ENCODE measurements around the gene TSPYL4. TPM values are rescaled to one million over a fixed set of nuclear protein-coding genes. Genes with fewer than 3 reads are reported as not detected.

The TSPYL4 gene
- total RNA-seq, 2 experiments from 2014 or later, result 19.2 to 19.4 TPM

DNA sequence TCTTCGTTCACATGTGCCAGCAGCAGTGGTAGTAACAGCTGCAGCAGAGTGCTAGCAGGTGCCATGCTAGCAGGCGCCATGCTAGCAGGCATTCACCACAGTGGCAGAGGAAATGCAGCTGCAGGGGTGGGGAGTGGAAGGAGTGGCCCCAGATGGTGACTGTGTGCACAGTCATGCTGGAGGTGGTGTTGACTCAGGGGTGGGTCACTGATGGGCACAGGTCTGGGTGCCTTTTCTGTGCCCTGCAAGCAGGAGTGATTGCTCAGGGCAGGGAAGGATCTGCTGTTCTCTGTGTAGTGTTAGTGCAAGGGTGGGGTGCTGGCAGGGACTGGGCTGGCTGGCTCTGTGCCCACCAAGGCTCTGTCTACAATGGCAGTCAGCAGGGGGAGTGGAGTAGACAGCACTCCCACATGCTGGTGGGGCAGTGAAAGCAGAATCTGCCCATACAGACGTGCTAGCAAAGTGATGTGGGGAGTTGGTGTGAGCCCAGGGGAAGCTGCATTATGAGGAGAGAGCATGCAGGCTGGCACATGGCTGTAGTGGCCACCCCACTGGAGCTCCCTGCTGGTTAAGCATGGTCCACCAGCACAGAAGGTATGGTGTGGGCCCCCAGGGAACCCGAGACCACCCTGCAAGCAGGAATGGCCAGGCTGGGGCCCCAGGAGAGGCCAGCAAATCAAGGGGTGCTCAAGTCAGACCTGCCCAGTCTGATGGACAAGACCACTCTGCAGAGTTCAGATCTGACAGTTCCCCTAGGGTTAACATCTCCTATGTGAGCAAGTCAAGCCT lies 11.4 kb upstream of the TSPYL4 start:
- H3K27ac Mint-ChIP-seq, result peak overlapping the region; percentile 30
- POLR2A ChIA-PET, result no interaction called here
- peaks cover 47% of the 10 kb centered on the region for H3K36me3 Mint-ChIP-seq
- peaks cover 8% of the 10 kb centered on the region for H3K4me1 Mint-ChIP-seq
- no peaks in the 10 kb centered on the region for H3K27me3 Mint-ChIP-seq
- H3K9me3 Mint-ChIP-seq, result peaks cover 14% of the 10 kb centered on the region
- DNase-seq (no peak), ATAC-seq (ENCODE audit: low read depth) (peak; percentile 26)
- no peak overlapping the region for H3K4me3 Mint-ChIP-seq

GRCh38 chr6:116263353-116263752 lies 9.5 kb upstream of the TSPYL4 start:
- ATAC-seq (ENCODE audit: low read depth) (no peak), DNase-seq (no peak)
- Mint-ChIP-seq H3K36me3 (peaks cover 49% of the 10 kb centered on the region), H3K4me3 (no peak overlapping the region), H3K27me3 (no peaks in the 10 kb centered on the region), H3K4me1 (peaks cover 4% of the 10 kb centered on the region), H3K9me3 (peaks cover 14% of the 10 kb centered on the region), H3K27ac (no peak overlapping the region)
- POLR2A ChIA-PET, result no interaction called here

GRCh38 chr6:116258520-116258919 lies 4.6 kb upstream of the TSPYL4 start:
- no peak overlapping the region for H3K27ac Mint-ChIP-seq
- POLR2A ChIA-PET, result interaction anchor here (1.1 kb wide), 1 partner anchor 22 kb away, joined by 3 read pairs; no protein-coding TSS in a partner anchor
- DNase-seq (no peak), ATAC-seq (ENCODE audit: low read depth) (no peak)
- no peaks in the 10 kb centered on the region for H3K27me3 Mint-ChIP-seq
- H3K4me3 Mint-ChIP-seq, result no peak overlapping the region
- peaks cover 27% of the 10 kb centered on the region for H3K36me3 Mint-ChIP-seq
- peaks cover 9% of the 10 kb centered on the region for H3K9me3 Mint-ChIP-seq
- peaks cover 1% of the 10 kb centered on the region for H3K4me1 Mint-ChIP-seq

DNA sequence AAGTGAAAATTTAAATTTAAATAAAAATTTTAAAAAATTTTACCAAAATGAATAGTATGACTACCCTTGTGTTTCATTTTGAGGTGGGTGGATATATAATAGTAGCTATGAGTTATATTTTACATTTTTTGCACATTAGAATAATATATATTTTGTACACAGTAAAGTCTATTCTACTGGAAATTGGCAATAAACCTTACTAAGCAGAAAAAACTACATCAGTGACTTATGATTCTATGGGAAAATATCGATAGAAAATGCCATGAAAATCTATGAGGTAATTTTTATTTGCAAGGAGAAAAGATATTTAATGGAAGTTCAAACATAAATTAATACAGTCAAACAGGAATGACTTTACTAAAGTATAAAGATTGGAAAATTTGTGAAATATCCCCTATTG lies 2.8 kb upstream of the TSPYL4 start:
- ATAC-seq (ENCODE audit: low read depth) (no peak), DNase-seq (no peak)
- peaks cover 3% of the 10 kb centered on the region for H3K9me3 Mint-ChIP-seq
- POLR2A ChIA-PET, result no interaction called here
- no peak overlapping the region for H3K4me3 Mint-ChIP-seq
- peaks cover 10% of the 10 kb centered on the region for H3K4me1 Mint-ChIP-seq
- peaks cover 20% of the 10 kb centered on the region for H3K36me3 Mint-ChIP-seq
- H3K27me3 Mint-ChIP-seq, result no peaks in the 10 kb centered on the region
- no peak overlapping the region for H3K27ac Mint-ChIP-seq

GRCh38 chr6:116255246-116255800 lies 1.4 kb upstream of the TSPYL4 start:
- Mint-ChIP-seq H3K27me3 (no peaks in the 10 kb centered on the region), H3K27ac (no peak overlapping the region)
- POLR2A ChIA-PET, result interaction anchor here (1.2 to 3.8 kb wide), 2 partner anchors 24 to 316 kb away, joined by 6 to 47 read pairs; partner anchors contain the start of genes RWDD1 and TSPYL1

DNA sequence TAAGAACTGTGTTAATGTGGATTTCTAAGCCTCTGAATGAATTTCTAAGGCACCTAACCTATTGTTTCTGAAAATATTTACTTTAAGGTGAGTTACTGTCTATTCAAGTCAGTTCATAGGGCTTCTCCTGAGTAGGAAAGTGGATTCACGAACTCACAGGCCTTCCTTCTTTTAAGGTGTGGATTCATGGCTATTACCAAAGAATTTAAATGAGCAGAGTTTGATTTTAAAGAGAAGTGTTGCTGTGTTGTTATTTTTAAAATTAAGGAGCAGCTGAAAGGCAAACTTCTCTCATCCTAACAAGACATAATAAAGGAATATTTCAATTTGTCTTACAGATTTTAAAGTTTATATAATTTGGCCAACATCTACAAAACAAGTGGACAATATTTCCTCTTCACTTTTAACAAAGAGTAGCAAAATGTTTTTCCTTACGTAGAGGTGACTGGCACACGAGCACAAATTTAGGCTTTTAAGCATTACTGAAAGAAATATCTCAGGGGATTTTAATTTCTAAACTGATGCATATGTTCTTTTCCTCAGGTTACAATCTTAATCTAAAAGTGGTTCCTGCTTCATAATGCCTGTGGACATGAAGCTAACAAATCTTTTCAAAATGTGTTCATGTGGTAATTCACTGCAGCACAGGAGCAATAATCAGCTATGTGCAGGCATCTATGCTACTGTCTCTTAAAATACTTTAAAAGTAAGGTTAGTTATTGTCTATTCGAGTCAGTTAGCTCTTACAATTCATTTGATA lies 602 bp upstream of the TSPYL4 start:
- POLR2A ChIA-PET, result interaction anchor here (1.2 to 3.8 kb wide), 3 partner anchors 25 to 317 kb away, joined by 4 to 47 read pairs (median 6); partner anchors contain the start of genes NT5DC1, RWDD1 and TSPYL1
- Mint-ChIP-seq H3K27me3 (no peaks in the 10 kb centered on the region), H3K4me1 (peaks cover 23% of the 10 kb centered on the region), H3K9me3 (no peaks in the 10 kb centered on the region), H3K27ac (no peak overlapping the region), H3K4me3 (no peak overlapping the region), H3K36me3 (peaks cover 15% of the 10 kb centered on the region)
- DNase-seq (no peak), ATAC-seq (ENCODE audit: low read depth) (peak; percentile 10)

More at GRCh38 chr6:116255246-116255800, 1.4 kb upstream of the TSPYL4 start:
- H3K9me3 Mint-ChIP-seq, result no peaks in the 10 kb centered on the region
- no peak for ATAC-seq (ENCODE audit: low read depth)
- H3K4me3 Mint-ChIP-seq, result no peak overlapping the region
- peaks cover 17% of the 10 kb centered on the region for H3K36me3 Mint-ChIP-seq
- H3K4me1 Mint-ChIP-seq, result peaks cover 21% of the 10 kb centered on the region
- no peak for DNase-seq

GRCh38 chr6:116253188-116253504 lies 729 bp downstream of the TSPYL4 start:
- Mint-ChIP-seq H3K4me3 (no peak overlapping the region), H3K27ac (no peak overlapping the region), H3K36me3 (peaks cover 14% of the 10 kb centered on the region), H3K9me3 (no peaks in the 10 kb centered on the region), H3K27me3 (no peaks in the 10 kb centered on the region), H3K4me1 (peaks cover 32% of the 10 kb centered on the region)
- POLR2A ChIA-PET, result interaction anchor here (0.7 to 3.8 kb wide), 4 partner anchors 26 to 318 kb away, joined by 3 to 47 read pairs (median 6); partner anchors contain the start of genes NT5DC1, RWDD1 and TSPYL1
- DNase-seq (no peak), ATAC-seq (ENCODE audit: low read depth) (no peak)

DNA sequence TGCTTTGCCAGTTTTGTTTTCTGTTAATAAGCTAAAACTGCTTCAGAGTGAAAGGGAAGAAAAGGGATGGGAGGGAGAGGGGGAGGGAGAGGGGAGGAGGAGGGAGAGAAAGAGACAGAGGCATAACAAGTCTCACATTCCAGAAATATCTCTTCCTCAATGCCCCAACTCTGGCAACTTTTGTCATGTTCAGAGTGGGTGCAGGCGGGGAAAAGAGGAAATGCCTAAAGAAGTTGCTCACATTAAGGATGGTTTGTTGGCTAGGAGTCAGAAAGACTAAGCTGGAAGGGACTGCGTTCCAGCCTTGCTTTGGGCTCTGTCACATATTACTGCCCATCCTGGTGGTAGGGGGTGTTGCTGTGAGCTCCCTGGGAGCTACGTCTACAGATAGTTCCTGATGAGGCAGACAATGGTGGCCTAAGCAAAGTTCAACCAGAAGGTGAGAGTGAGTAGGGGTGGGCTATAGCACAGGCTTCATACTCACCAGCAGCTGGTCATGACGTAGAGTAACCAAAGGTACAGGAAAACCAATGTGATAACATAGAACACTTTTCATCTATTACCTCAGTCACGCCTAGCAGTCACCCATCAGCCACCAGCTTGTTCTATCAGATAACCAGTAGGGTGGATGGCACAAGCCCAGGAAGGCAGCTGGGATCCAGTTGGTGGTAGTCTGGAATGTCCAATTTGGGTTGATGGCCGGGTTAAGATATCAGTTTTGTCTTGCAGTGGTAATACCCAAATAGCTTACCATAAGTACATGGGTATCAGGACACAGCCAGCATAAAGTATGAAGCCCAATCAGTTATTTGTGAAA lies 2.1 kb downstream of the TSPYL4 start:
- Mint-ChIP-seq H3K36me3 (peaks cover 14% of the 10 kb centered on the region), H3K27me3 (no peaks in the 10 kb centered on the region), H3K9me3 (no peaks in the 10 kb centered on the region), H3K4me3 (peak overlapping the region; percentile 73), H3K4me1 (peaks cover 33% of the 10 kb centered on the region), H3K27ac (peak overlapping the region; percentile 26)
- ATAC-seq (ENCODE audit: low read depth) (no peak), DNase-seq (no peak)
- POLR2A ChIA-PET, result interaction anchor here (1.4 to 3.8 kb wide), 2 partner anchors 28 to 320 kb away, joined by 8 to 47 read pairs; partner anchors contain the start of genes RWDD1 and TSPYL1

DNA sequence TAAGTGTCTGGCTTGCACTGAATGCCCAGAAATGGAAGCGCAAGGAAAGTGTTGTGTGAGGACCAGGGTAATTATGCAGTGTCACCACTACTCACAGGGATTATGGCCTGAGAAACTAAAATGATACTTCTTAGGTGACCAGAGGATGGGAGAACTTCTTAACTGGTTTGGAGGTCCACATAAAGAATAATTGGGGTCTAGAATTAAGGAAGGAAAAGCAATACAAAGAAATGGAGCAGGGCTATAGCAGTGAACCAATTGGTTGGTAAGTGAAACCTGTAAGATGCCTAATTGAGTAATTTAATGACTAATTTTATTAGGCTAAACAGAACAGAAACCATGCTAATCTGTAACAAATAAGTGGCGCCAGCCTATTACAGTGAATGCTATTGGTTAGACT lies 5.3 kb downstream of the TSPYL4 start:
- Mint-ChIP-seq H3K4me1 (peaks cover 33% of the 10 kb centered on the region), H3K4me3 (no peak overlapping the region), H3K9me3 (no peaks in the 10 kb centered on the region), H3K27ac (no peak overlapping the region), H3K36me3 (peaks cover 15% of the 10 kb centered on the region), H3K27me3 (no peaks in the 10 kb centered on the region)
- no peak for DNase-seq
- no peak for ATAC-seq (ENCODE audit: low read depth)
- POLR2A ChIA-PET, result interaction anchor here (0.6 kb wide), 1 partner anchor 18 kb away, joined by 3 read pairs; no protein-coding TSS in a partner anchor

DNA sequence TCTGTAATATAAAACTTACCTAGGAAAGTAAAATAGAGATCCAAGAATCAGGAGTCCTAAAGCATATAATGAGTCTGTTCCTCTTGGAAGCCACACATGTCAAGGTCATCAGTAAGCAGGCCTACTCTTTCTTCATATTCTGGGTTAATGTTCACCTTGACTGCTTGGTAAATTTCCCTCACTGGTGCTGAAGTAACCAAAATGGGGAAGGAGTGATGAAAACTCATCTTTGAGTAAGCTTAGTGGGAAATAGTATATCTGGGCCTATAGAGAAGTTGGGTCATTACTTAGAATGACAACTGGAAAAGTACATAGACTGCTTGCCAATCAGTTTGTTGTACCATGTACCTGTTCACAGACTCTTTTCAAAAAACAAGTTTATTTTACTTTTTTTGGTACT lies 6.6 kb downstream of the TSPYL4 start:
- no peak for DNase-seq
- Mint-ChIP-seq H3K36me3 (peaks cover 13% of the 10 kb centered on the region), H3K27ac (no peak overlapping the region), H3K27me3 (no peaks in the 10 kb centered on the region), H3K9me3 (no peaks in the 10 kb centered on the region), H3K4me1 (peaks cover 31% of the 10 kb centered on the region), H3K4me3 (no peak overlapping the region)
- no peak for ATAC-seq (ENCODE audit: low read depth)
- POLR2A ChIA-PET, result no interaction called here

- no peaks in the 10 kb centered on the region for H3K27me3 Mint-ChIP-seq
- H3K4me1 Mint-ChIP-seq, result peaks cover 20% of the 10 kb centered on the region
- peaks cover 6% of the 10 kb centered on the region for H3K36me3 Mint-ChIP-seq
- POLR2A ChIA-PET, result no interaction called here
- no peak overlapping the region for H3K4me3 Mint-ChIP-seq
- DNase-seq (no peak), ATAC-seq (ENCODE audit: low read depth) (no peak)
- H3K27ac Mint-ChIP-seq, result no peak overlapping the region
- H3K9me3 Mint-ChIP-seq, result no peaks in the 10 kb centered on the region
These were observed 7.8 kb downstream of the TSPYL4 start for GRCh38 chr6:116246089-116246488.

GRCh38 chr6:116244284-116244683 lies 9.6 kb downstream of the TSPYL4 start:
- Mint-ChIP-seq H3K4me1 (peaks cover 11% of the 10 kb centered on the region), H3K9me3 (no peaks in the 10 kb centered on the region), H3K27me3 (no peaks in the 10 kb centered on the region), H3K4me3 (no peak overlapping the region), H3K27ac (no peak overlapping the region), H3K36me3 (peaks cover 1% of the 10 kb centered on the region)
- no peak for ATAC-seq (ENCODE audit: low read depth)
- POLR2A ChIA-PET, result no interaction called here
- no peak for DNase-seq

DNA sequence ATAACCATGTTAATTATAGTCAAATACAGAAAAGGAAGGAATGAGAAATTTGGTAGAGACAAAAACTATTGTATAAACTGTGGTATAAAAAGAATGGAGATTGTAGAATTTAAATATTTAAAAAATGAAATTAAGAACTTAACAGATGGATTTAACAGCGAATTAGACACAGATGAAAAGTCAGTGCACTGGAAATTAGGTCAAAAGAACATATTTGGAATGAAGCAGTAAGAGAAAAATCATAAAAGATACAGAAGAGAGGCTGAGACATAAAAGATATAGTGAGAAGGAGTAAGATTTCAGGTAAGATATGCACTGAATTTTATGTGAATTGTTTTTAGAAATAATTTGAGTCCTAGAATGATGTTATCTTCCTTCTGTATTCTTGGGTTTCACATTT lies 14.0 kb downstream of the TSPYL4 start:
- no peak overlapping the region for H3K27ac Mint-ChIP-seq

More for the DNA sequence above, 14.0 kb downstream of the TSPYL4 start:
- DNase-seq (no peak), ATAC-seq (ENCODE audit: low read depth) (no peak)
- no peaks in the 10 kb centered on the region for H3K4me1 Mint-ChIP-seq
- POLR2A ChIA-PET, result no interaction called here
- H3K27me3 Mint-ChIP-seq, result no peaks in the 10 kb centered on the region
- no peaks in the 10 kb centered on the region for H3K9me3 Mint-ChIP-seq
- no peaks in the 10 kb centered on the region for H3K36me3 Mint-ChIP-seq
- no peak overlapping the region for H3K4me3 Mint-ChIP-seq

All from activated naive CD8-positive, alpha-beta T cell treated with anti-CD3 and anti-CD28 coated beads, Interleukin-2, amount 10 ng/mL, durations not matched to agents 7 days and 5 days (primary cell).